Testis (tissue), 2 donors: Measurements from ENCODE around the gene PARS2.

ENCODE experiments used
- POLR2A ChIP-seq: fragments of 450-650 bp; IDR thresholded peaks from one replicate; pipeline ENCODE4 v1.6.1; 2017; ENCODE audit warnings: antibody characterized with exemption, mild to moderate bottlenecking, moderate library complexity
- TF ChIP-seq, protein P1 (sequence below), 3 experiments: fragments of 450-650 bp in 2 of 3; fragments of 200-600 bp in 1 of 3; sonication (generic) in 1 of 3; IDR thresholded peaks; one replicate each; pipeline ENCODE4 v1.5.1; 2016 to 2019; ENCODE audit warnings: antibody characterized with exemption in 3 of 3, mild to moderate bottlenecking in 2 of 3, moderate library complexity in 1 of 3

- TF ChIP-seq POLR2A = no peak
- TF ChIP-seq, protein P1, sequence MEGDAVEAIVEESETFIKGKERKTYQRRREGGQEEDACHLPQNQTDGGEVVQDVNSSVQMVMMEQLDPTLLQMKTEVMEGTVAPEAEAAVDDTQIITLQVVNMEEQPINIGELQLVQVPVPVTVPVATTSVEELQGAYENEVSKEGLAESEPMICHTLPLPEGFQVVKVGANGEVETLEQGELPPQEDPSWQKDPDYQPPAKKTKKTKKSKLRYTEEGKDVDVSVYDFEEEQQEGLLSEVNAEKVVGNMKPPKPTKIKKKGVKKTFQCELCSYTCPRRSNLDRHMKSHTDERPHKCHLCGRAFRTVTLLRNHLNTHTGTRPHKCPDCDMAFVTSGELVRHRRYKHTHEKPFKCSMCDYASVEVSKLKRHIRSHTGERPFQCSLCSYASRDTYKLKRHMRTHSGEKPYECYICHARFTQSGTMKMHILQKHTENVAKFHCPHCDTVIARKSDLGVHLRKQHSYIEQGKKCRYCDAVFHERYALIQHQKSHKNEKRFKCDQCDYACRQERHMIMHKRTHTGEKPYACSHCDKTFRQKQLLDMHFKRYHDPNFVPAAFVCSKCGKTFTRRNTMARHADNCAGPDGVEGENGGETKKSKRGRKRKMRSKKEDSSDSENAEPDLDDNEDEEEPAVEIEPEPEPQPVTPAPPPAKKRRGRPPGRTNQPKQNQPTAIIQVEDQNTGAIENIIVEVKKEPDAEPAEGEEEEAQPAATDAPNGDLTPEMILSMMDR (IDR thresholded peaks at IDR 0.05) = no peak
Measured at GRCh38 chr1:54795841-54796468, 31.6 kb upstream of the PARS2 start.
